Progenitor cell of endocrine pancreas (in vitro differentiated cells): Measurements from ENCODE around the gene IMPG1. TPM values are rescaled to one million over a fixed set of nuclear protein-coding genes. Genes with fewer than 3 reads are reported as not detected.

Source experiments
- DNase-seq: peaks from one replicate; pipeline ENCODE4 v3.0.0; 2021; ENCODE audit warnings: low spot score; ENCODE audit not compliant: unreplicated experiment
- H3K27ac Mint-ChIP-seq: 2 replicates; pipeline ENCODE4 v1.8.0; 2021; ENCODE audit warnings: mild to moderate bottlenecking, moderate library complexity, mixed read lengths
- H3K27me3 Mint-ChIP-seq: 2 replicates; pipeline ENCODE4 v1.8.0; 2021; ENCODE audit warnings: mixed read lengths
- H3K36me3 Mint-ChIP-seq: 2 replicates; pipeline ENCODE4 v1.8.0; 2022; ENCODE audit warnings: mixed read lengths; ENCODE audit not compliant: insufficient read depth
- H3K4me1 Mint-ChIP-seq: 2 replicates; pipeline ENCODE4 v1.8.0; 2021; ENCODE audit warnings: low read depth, mixed read lengths
- H3K4me3 Mint-ChIP-seq: 2 replicates; pipeline ENCODE4 v1.8.0; 2021; ENCODE audit warnings: low read depth, mild to moderate bottlenecking, moderate library complexity, mixed read lengths
- H3K9me3 Mint-ChIP-seq: 2 replicates; pipeline ENCODE4 v1.8.0; 2021; ENCODE audit warnings: low read depth, mixed read lengths
- CTCF ChIP-seq: fragments of 200-600 bp; sonication (generic); IDR thresholded peaks from one replicate; pipeline ENCODE4 v1.5.0; 2021; ENCODE audit warnings: antibody characterized with exemption, mild to moderate bottlenecking; ENCODE audit not compliant: unreplicated experiment
- total RNA-seq: library from RNA; stranded (reverse); gene quantifications from 2 replicates; pipeline ENCODE4 v1.2.1, GENCODE V29; 2021

IMPG1 gene
- total RNA-seq, 1 donor from 2014 or later, result not detected

- H3K4me3 Mint-ChIP-seq, result no peak overlapping the region
- peaks cover 27% of the 10 kb centered on the region for H3K36me3 Mint-ChIP-seq
- DNase-seq, result no peak
- no peaks in the 10 kb centered on the region for H3K27me3 Mint-ChIP-seq
- TF ChIP-seq CTCF, result no peak
- peaks cover 10% of the 10 kb centered on the region for H3K4me1 Mint-ChIP-seq
- no peaks in the 10 kb centered on the region for H3K9me3 Mint-ChIP-seq
- no peak overlapping the region for H3K27ac Mint-ChIP-seq
These were observed 189.7 kb downstream of the IMPG1 start for GRCh38 chr6:75882734-75883133.

- Mint-ChIP-seq H3K9me3 (no peaks in the 10 kb centered on the region), H3K4me3 (no peak overlapping the region), H3K27ac (no peak overlapping the region), H3K36me3 (peaks cover 29% of the 10 kb centered on the region), H3K27me3 (no peaks in the 10 kb centered on the region), H3K4me1 (peaks cover 10% of the 10 kb centered on the region)
- no peak for TF ChIP-seq CTCF
- no peak for DNase-seq
These were observed 192.2 kb downstream of the IMPG1 start for GRCh38 chr6:75880305-75880704.

- no peak for TF ChIP-seq CTCF
- H3K27ac Mint-ChIP-seq, result no peak overlapping the region
- DNase-seq, result no peak
- H3K4me1 Mint-ChIP-seq, result peaks cover 2% of the 10 kb centered on the region
- H3K27me3 Mint-ChIP-seq, result no peaks in the 10 kb centered on the region
- H3K9me3 Mint-ChIP-seq, result no peaks in the 10 kb centered on the region
- H3K4me3 Mint-ChIP-seq, result no peak overlapping the region
- H3K36me3 Mint-ChIP-seq, result peaks cover 24% of the 10 kb centered on the region
These were observed 196.3 kb downstream of the IMPG1 start for GRCh38 chr6:75876152-75876551.

DNA sequence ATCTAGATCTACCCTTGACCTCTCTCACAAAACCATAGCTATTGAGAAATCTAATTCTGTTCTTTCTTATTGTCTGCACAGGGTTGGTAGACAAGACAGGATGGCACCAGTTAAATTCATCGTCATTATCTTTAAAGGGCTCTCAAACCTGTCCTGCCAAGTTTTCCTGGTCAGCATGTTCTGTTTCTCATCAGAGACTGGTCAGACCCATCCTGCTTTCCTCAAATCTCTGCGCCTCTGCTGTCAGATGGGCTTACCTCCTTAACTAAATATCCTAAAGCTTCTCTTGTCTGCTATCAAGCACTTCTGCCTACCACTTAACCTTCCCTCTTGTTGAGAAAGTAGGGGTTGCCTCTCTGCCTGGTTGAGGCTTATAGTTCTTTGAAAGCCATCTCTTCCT lies 198.2 kb downstream of the IMPG1 start:
- Mint-ChIP-seq H3K9me3 (no peaks in the 10 kb centered on the region), H3K4me1 (peaks cover 2% of the 10 kb centered on the region), H3K36me3 (peaks cover 25% of the 10 kb centered on the region), H3K27ac (no peak overlapping the region), H3K27me3 (no peaks in the 10 kb centered on the region), H3K4me3 (no peak overlapping the region)
- TF ChIP-seq CTCF, result no peak
- no peak for DNase-seq
